LoVo (cell line): Measurements from ENCODE around the gene AGPS.
A peak's percentile ranks its signal among the peaks of the same experiment; 100 is the strongest.
"Not testable (repeated sequence)": the region's sequence is repeated elsewhere in the genome, so short reads cannot be mapped to it uniquely, and the experiment has no call there.

Source experiments
- DNase-seq: peaks from one replicate; pipeline ENCODE4 v3.0.0-alpha.2; 2016; ENCODE audit warnings: low spot score

AGPS gene

DNA sequence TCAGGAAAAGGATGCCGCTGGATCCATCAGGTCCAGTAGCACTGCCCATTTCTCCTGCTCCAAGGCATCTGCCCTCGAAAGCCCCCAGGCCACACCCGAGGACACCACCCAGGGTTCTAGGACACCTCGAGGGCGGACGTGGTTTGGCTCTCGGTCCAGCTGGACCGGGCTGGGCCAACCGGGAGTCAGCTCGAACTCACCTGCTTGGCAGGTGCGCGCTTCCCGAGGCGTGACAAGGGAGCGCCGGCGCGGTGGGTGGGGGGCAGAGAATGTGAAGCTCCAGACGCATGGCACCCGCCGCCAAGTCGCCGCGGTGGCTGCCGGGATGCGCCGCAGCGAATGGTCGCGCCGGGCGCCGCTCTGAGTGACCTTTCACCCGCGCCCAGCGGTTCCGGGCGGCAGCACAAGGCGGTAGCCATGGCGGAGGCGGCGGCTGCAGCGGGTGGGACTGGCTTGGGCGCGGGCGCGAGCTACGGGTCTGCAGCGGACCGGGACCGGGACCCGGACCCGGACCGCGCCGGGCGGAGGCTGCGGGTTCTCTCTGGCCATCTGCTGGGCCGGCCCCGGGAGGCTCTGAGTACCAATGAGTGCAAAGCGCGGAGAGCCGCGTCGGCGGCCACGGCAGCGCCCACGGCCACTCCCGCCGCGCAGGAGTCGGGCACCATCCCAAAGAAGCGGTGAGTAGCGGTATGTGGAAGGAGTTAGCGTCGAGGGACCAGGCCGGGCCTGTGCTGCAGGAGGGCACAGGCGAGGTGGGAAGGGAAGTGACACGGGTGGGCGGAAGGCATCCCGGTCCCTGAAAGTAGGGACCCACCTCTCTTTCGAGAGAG is at the start of gene AGPS:
Gene AGPS, plus strand, starts transcription at position 401 of the 830 bp plus-strand sequence. Its CDS starts 17 bp downstream, at position 418.
- DNase-seq: peak; percentile 85

DNA sequence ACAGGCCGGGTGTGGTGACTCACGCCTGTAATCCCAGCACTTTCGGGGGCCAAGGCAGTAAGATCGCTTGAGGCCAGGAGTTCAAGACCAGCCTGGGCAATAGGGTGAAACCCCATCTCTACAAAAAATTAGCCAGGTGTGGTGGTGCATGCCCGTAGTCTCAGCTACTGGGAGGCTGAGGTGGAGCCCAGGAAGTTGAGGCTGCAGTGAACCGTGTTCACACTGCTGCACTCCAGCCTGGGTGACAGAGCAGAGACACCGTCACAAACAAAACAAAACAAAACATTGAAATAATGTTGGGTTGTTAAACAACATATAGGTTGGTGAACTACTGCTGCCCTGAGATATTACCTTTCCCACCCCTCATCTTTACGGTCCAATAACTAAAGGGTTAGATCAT is 48.8 kb upstream of the AGPS start:
- no peak for DNase-seq

DNA sequence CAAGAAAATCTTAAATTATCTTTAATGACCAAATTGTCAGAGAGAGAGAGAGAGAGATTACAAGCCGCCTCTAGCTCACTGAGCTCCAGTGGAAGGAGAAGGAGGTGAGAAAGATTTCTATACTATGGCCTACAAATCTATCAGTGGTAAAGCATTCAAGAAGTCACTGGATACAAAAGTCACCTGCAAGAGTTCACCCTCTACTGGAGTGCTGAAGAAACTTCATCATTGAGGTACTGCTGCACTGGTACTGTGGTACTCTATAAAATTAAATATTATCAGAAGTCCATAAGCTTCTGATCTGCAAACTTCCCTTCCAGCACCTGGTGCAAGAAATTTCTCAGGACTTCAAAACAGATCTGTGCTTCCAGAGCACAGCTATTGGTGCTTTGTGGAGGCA is 48.3 kb upstream of the AGPS start:
- DNase-seq: no peak

DNA sequence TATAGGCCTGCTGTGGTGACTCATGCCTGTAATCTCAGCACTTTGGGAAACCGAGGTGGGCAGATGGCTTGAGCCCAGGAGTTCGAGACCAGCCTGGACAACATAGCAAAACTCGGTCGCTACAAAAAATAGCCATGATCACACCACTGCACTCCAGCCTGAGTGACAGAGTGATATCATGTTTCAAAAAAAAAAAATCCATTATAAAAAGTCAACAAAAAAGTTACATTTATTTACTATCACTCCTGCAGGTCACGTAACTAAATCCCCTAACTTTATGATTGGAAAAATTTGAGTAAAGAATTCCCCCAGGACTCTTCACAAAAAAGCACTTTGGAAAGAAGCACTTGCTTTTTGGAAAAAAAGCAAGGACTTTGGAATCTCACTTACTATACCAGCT is 46.4 kb upstream of the AGPS start:
- DNase-seq: no peak

DNA sequence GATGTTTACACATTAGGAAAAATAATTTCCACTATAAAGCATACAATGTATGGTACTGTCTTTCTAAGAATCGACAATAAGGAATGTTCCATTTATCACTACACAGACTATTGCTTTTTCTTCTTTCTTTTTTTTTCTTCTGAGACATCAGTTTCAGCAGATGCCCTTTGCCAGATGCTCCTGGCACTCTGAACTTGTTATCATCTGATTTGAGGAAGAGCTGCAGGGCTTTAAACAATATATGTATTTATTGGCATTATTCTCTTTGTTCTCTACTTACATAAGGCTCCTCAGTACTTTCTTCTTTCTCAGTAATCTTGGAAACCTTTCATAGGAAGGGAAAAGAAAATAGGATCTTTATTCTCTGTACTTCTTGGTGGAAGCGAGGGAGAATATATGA is 45.0 kb upstream of the AGPS start:
- DNase-seq: no peak

DNA sequence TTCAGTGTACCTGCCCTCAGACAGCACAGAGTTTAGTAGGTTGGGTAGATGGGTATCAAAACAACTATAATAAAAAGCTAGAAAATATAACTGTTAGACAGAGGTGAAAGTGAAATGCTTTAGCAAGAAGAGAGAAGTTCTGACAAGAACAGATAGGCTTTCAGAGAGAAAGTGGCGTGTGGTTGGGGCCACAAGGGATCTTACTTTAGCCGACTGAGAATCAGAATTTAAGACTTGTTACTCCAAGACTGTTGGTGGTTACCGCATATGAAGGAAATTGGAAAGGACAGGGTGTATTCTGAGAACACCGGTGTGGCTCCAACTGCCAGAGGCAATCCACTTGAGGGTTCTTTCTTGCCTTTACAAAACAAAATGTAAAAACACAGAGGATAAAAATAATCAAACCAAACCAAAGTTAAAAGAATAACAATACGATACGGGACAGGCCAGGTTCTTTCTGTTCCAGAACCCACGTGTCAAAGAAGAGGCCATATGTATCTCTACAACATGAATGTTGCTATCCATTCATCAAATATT is 44.4 kb upstream of the AGPS start:
- DNase-seq: no peak

DNA sequence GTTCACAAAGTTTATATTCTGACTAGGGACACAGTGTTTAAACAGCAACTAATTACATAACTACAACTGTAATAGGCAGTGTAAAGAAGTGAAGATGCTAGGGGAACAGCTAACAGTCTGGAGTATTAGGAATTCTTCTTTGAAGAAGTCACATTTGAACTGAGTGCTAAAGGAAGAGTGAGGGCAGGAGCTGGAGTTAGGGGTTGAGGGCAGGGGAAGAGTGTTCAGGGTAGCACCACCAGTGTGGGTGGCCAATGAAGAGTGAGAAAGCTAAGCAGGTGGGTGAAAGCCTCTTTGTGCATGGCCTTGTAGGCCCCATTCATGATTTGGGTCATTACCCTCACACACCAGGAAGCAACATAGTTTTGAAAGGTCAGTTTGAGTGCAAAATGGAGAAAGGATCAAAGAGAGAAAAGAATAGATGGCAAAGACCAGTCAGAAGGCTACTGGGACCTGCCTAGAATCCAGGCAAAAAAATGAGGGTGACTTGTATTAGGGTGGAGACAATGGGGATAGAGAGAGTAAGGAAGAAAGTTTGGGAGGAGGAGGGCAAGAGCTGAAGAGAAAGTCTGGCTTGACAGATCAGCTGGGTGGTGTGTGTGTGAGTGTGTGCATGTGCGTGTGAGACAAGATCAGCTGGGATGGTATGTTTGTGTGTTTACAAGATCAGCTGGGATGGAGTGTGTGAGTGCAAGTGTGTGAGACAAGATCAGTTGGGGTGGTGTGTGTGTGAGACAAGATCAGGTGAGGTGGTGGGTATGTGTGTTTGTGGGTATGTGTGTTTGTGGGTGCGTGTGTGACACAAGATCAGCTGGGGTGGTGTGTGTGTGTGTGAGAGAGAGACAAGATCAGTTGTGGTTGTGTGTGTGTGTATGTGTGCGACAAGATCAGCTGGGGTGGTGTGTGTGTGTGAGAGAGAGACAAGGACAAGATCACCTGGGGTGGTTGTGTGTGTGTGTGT is 43.6 kb upstream of the AGPS start:
- no peak for DNase-seq

DNA sequence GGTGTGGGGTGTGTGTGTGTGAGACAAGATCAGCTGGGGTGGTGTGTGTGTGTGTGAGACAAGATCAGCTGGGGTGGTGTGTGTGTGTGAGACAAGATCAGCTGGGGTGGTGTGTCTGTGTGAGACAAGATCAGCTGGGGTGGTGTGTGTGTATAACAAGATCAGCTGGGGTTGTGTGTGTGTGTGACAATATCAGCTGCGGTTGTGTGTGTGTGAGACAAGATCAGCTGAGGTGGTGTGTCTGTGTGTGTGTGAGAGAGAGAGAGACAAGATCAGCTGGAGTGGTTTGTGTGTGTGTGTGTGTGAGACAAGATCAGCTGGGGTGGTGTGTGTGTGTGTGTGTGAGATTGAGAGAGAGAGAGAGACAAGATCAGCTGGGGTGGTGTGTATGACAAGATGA is 41.9 kb upstream of the AGPS start:
- DNase-seq: not testable (repeated sequence)

DNA sequence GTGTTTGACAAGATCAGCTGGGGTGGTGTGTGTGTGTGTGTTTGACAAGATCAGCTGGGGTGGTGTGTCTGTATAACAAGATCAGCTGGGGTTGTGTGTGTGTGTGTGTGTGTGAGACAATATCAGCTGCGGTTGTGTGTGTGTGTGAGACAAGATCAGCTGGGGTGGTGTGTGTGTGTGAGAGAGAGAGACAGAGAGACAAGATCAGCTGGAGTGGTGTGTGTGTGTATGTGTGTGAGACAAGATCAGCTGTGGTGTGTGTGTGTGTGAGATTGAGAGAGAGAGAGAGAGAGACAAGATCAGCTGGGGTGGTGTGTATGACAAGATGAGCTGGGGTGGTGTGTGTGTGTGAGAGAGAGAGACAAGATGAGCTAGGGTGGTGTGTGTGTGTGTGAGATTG is 41.5 kb upstream of the AGPS start:
- DNase-seq: not testable (repeated sequence)

DNA sequence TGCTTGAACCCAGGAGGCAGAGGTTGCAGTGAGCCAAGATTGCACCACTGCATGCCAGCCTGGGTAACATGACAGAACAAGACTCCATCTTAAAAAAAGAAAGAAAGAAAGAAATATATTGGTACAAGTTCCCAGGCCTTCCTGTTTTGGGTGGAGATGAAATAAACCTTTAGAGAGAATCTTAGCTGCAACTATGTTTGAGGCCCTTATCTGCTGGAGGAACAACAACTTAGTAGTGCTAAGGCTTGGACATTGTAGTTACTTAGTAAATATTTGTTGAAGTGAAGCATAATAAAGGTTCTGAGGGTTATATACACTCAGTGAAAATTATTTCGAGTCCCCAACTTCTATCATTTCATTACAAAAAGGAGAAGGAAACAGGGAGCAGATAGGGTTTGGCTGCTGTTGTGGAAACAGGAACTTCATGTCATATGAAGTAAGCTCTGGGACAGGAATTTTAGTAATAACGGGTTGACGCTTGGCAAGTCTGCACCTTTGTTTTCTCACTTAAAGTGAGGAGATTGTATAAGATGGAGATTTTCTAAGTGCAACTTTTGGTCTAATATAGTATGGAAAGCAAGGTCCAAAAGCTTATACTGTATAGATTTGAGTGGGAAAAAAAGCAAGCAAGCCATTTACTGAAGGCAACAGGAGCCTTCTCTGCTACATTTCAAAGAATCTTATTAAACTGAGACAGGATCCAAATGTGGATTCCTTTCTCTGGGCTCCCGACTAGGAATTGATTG is 40.0 kb upstream of the AGPS start:
- DNase-seq: no peak

DNA sequence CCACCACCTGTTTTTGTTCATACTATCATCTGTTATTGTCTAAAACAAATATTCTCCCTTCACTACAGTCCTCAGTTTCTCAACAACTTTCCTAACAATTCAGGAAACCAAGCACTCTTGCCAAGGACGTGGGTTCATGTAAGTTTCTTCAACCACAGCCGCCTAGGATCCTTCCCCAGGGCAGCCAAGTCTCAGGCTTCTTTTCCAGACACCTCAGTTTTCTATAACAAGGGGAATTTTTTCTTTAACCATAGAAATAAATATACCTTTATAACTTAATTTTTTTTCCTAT is 39.4 kb upstream of the AGPS start:
- DNase-seq: no peak

DNA sequence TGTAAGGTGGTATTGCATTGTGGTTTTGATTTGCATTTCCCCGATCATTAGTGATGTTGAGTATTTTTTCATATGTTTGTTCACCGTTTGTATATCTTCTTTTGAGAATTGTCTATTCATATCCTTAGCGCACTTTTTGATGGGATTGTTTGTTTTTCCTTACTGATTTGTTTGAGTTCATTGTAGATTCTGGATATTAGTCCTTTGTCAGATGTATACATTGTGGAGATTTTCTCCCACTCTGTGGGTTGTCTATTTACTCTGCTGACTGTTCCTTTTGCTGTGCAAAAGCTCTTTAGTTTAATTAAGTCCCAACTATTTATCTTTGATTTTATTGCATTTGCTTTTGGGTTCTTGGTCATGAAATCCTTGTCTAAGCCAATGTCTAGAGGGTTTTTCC is 38.0 kb upstream of the AGPS start:
- DNase-seq: not testable (repeated sequence)

DNA sequence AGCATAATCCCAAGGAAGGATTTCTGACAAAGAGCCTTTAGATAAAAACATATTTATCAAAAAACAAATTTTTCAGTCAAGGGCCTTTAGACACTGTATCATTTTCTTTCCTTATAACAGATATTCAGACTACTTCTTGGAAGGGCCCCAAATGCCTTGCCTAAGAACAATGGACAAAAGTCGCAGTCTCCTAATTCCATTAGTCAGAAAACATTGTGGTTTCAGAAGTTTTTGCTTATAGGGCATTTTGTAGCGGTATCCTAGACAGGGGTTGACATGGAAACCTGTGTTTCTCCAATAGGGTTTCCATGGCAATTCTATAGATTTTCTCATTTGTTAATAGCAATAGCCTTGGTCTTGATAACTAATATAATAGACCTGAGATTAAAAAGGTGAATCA is 36.7 kb upstream of the AGPS start:
- DNase-seq: no peak

DNA sequence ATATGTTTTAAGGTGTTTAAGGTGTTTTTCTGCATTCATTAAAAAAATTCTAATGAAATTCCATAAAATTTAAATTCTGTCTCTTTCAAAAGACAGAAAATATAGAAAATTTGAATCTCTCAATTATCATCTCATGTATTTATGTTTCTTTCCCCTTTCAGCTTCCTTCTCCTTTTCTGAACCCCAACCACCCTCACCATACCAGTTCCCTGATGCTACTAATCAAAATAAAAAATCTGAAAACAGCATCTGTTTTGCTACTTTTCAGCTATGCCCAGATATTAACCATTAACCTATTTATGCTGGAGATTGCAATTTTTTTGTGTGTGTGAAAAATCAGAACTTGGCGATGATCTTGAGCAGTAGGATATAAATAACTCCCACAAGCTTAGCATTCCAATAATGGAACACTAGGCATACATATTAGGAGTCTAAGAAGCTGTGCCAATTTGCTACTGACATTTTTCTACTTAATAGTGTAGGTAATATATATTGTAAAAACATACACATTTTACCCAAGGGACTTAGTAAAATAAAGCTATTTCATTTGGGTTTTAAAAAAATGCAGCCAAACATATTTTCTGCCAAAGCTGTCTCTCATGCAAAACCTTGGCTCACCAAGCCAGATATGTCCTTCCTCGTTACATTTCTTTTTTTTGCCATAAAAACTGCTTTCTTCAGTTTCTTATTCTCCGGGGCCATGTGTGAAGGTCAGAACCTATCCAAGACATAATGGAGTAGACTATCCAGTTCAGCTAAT is 32.6 kb upstream of the AGPS start:
- no peak for DNase-seq

DNA sequence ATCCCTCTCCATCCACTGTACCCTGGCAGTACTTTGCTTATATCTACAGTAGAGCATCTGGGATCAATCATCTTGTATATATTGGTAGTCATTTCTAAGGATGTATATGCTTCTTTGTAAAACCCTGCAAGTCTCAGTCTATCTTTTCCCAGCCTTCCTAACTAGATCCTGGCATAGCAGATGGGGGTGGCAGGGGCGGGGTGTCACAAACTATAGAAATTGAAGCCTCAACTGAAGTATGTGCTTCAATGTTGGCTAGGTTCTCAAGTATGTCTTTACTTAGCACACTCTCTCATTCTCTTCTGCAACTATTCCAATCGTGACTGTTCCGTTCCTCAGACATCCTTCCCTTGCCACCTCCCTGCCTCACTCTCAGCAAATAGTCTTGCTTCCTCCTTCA is 30.1 kb upstream of the AGPS start:
- DNase-seq: no peak

DNA sequence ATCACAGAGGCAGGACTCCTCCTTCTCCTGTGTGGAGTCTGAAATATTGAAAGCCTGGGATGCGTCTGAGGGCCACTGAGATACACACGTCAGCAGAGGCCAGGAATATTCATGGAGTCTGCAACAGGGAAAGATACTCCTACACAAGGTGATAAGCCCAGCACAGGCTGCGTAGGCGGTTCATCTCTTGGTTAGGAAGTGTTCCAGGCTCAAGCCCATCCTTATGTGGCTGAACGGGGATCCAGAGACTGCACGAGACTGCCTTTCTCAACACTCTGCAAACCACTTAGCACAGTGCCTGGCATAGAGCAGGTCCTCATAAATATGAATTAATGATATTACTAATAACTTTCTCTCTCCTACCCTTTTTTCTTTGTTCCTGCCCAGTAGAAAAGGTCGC is 29.2 kb upstream of the AGPS start:
- no peak for DNase-seq

DNA sequence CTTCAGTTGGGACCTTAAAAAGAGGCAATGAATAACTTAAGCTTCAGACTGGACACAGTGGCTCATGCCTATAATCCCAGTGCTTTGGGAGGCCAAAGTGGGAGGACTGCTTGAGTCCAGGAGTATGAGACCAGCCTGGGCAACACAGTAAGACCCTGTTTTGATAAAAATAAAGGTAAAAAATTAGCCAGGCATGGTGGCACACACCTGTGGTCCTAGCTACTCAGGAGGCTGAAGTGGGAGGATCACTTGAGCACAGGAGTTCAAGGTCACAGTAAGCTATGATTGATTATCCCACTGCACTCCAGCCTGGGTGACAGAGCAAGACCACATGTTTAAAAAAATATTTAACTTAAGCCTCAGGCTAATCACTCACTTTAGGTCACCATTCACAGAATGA is 26.8 kb upstream of the AGPS start:
- not testable (repeated sequence) for DNase-seq

DNA sequence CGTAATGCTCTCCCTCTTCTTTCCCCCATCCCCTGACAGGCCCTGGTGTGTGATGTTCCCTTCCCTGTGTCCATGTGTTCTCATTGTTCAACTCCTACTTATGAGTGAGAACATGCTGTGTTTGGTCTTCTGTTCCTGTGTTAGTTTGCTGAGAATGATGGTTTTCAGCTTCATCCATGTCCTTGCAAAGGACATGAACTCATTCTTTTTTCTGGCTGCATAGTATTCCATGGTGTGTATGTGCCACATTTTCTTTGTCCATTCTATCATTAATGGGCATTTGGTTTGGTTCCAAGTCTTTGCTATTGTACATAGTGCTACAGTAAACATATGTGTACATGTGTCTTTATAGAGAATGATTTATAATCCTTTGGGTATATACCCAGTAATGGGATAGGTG is 24.6 kb upstream of the AGPS start:
- not testable (repeated sequence) for DNase-seq

DNA sequence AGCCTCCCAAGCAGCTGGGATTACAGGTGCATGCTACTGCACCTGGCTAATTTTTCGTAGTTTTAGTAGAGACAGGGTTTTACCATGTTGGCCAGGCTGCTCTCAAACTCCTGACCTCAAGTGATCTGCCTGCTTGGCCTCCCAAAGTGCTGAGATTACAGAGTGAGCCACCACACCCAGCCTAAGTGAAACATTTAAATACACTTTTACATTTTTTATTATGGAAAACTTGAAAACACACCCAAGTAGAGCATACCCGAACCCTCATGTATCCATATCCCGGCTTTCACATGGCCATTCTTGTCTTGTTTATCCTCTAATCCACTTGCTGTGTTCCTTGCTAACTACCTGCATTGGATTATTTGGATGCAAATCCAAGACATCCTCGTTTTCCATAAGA is 13.2 kb upstream of the AGPS start:
- no peak for DNase-seq

DNA sequence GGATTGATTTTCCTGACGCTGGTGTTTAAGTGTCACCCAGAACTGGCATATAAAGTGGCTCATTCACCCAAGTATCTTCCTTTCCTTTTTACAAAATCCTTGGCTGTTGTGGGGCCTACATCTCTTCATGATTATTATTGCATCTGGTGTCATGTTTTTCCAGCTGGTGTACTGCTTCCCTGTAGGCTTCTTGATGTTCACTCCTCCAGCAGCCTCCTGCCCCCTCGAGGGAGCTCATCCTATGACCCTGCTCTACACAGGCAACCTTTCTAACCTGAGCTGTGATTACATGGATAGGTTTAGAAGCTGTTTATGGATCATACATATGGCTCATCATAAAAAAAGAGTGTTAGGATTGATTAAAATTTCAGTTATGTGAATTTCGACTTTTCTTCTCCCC is 12.4 kb upstream of the AGPS start:
- no peak for DNase-seq

DNA sequence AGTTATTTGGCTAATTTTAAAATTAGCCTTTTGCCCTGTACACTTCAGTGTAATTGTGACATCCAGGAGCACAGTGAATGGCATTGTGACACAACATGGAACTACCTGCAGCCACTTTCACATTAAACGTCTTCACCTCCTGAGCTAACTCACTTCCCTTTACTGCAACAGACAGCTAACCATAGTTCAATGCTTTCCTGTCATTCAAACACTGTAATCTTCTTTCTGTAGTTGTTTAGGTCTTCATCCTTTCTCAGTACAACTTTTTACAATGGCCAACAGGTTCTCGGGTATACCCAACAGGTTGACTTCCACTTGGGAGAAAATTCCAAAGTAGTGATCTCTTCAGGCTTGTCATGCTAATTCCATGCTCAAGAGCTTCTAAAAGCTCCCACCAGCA is 8.6 kb upstream of the AGPS start:
- DNase-seq: no peak

DNA sequence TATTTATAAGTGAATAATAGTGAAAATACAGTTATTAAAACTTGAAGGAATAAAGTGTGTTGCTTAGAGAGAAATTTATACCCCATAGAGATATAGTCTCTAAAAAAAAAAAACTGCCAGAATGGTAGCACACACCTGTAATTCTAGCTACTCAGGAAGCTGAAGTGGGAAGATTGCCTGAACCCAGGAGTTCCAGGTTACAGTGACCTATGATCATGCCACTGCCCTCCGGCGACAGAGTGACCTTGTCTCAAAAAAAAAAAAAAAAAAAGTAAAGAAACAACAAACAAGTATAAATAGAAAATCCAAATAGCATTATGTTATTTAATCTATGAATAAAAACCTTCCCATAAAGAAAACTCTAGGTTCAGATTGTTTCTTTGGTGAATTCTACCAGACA is 7.4 kb upstream of the AGPS start:
- DNase-seq: no peak
